PFSK-1 (cell line): Measurements from ENCODE around the gene OR51B4.

Source experiments
- POLR2AphosphoS5 ChIP-seq: IDR thresholded peaks from 2 replicates; pipeline ENCODE4 v1.6.1; 2012; ENCODE audit warnings: low read depth, mild to moderate bottlenecking, control low read depth, low read length, moderate library complexity
- SIN3A ChIP-seq: IDR thresholded peaks from 2 replicates; pipeline ENCODE4 v1.6.1; 2012; ENCODE audit warnings: mild to moderate bottlenecking, low read length, moderate library complexity, borderline replicate concordance; ENCODE audit not compliant: insufficient read depth
- TAF1 ChIP-seq: IDR thresholded peaks from 2 replicates; pipeline ENCODE4 v1.6.1; 2012; ENCODE audit warnings: low read length, control low read depth, borderline replicate concordance; ENCODE audit not compliant: insufficient read depth
- TF ChIP-seq, protein P1 (sequence below), 2 experiments: IDR thresholded peaks; 2 replicates each; pipeline versions ENCODE4 v1.6.1 to v1.8.0; 2011 to 2012; ENCODE audit warnings: low read depth in 2 of 2, low read length in 2 of 2, control low read depth in 1 of 2, inconsistent platforms in 1 of 2, mild to moderate bottlenecking in 1 of 2, moderate library complexity in 1 of 2; ENCODE audit not compliant: insufficient read depth in 1 of 2

DNA sequence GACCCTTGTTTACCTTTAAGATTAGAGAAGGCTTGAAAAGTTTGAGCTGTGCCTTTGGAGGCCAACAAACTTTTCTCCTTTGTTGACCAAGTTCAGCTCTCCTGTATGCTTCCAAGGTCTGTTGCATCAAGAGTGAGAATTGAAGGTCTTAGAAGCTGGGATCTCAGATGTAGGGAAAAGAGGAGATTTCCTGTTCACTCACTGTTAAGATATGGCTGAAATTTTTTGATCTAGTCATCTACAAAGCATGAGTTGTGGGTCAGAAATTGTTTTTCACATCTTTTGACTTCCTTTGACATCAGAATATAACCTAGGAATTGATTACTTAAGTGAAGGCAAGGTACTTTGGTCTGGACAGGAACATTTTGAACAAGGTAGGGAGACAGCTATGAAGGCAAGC is 12.1 kb downstream of the OR51B4 start:
- TF ChIP-seq TAF1 (no peak), SIN3A (no peak), POLR2AphosphoS5 (no peak)
- TF ChIP-seq, protein P1, sequence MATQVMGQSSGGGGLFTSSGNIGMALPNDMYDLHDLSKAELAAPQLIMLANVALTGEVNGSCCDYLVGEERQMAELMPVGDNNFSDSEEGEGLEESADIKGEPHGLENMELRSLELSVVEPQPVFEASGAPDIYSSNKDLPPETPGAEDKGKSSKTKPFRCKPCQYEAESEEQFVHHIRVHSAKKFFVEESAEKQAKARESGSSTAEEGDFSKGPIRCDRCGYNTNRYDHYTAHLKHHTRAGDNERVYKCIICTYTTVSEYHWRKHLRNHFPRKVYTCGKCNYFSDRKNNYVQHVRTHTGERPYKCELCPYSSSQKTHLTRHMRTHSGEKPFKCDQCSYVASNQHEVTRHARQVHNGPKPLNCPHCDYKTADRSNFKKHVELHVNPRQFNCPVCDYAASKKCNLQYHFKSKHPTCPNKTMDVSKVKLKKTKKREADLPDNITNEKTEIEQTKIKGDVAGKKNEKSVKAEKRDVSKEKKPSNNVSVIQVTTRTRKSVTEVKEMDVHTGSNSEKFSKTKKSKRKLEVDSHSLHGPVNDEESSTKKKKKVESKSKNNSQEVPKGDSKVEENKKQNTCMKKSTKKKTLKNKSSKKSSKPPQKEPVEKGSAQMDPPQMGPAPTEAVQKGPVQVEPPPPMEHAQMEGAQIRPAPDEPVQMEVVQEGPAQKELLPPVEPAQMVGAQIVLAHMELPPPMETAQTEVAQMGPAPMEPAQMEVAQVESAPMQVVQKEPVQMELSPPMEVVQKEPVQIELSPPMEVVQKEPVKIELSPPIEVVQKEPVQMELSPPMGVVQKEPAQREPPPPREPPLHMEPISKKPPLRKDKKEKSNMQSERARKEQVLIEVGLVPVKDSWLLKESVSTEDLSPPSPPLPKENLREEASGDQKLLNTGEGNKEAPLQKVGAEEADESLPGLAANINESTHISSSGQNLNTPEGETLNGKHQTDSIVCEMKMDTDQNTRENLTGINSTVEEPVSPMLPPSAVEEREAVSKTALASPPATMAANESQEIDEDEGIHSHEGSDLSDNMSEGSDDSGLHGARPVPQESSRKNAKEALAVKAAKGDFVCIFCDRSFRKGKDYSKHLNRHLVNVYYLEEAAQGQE (IDR thresholded peaks at IDR 0.05; ENCODE audit: insufficient read depth in 1 of 2, low read depth in 2 of 2, low read length in 2 of 2) = no peak
